Smooth muscle cell of trachea (primary cell): ENCODE data around the gene ADRA2A. TPM values are rescaled to one million over a fixed set of nuclear protein-coding genes. Genes with fewer than 3 reads are reported as not detected.

Experiments
- total RNA-seq: library from RNA; depleted of rRNA; stranded (reverse); fragments of >200 nt; gene quantifications from 2 replicates; pipeline ENCODE4 v1.2.1, GENCODE V29; 2014

Gene ADRA2A
- under 0.01 TPM in 1 of 2 replicates, not detected in the other for total RNA-seq

DNA sequence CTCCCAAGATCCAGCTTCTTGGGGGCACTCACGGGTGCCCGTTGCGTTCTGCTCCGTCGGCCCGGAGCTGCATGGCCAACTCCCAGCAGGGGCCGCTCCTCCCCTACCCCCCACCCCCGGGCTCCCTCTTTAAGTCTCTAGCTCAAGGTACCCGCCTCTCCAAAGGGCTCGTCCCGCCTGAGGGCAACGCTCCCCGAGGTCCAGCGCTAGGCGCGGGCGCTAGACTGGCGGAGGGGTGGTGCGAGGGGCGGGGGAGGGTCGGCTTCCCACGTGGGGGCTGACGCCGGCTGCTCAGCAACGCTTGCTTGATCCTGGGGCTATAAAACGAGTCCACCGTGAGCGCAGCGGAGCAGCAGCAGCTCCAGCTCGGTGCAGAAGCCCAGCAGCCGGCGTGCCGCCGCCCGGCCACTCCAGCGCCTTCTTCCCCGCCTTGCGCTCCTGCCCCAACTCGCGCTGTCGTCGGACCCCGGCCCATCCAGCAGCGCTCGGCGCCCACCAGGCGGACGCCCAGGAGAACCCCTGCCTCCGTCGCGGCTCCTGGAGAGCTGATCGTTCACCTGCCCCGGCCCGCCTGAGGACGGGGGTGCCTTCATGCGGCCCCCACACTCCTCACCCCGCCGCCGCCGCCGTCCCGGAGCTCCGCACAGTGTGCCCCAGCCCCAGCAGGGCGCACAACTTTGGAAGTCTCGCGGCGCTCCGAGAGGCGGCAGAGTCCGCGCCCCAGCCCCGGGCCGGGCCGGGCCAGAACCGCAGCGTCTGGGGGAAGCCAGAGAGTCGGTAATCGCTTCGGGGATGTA is at the start of gene ADRA2A:
ADRA2A (plus strand) TSS at position 348 of the 797 bp plus-strand sequence. CDS start 968 bp downstream, outside the sequence.

Other genes starting within 250 kb of the ADRA2A start
- 74.6 and 94.7 TPM in 2 replicates for gene PDCD4, start 205.1 kb upstream of the ADRA2A start, total RNA-seq
- gene BBIP1, start 157.8 kb upstream of the ADRA2A start, total RNA-seq = 15.1 and 22.5 TPM in 2 replicates
- gene SHOC2, start 157.4 kb upstream of the ADRA2A start, total RNA-seq = 55.9 and 57.6 TPM in 2 replicates